AG10803 (cell line): ENCODE results near the gene ZRANB3.

Experiments used
- DNase-seq: peaks from one replicate; pipeline ENCODE4 v3.0.0; 2010; ENCODE audit warnings: low read depth
- H3K4me3 ChIP-seq: 2 replicates; pipeline ENCODE4 v1.5.1; 2011; ENCODE audit warnings: mild to moderate bottlenecking, low read length, control low read depth
- CTCF ChIP-seq: conservative IDR thresholded peaks from 2 replicates; pipeline ENCODE4 v1.5.1; 2011; ENCODE audit warnings: mild to moderate bottlenecking, low read length, control low read depth, inconsistent platforms

Gene ZRANB3

GRCh38 chr2:135335256-135335655 lies 195.8 kb downstream of the ZRANB3 start:
- DNase-seq, result no peak
- H3K4me3 ChIP-seq, result no peak overlapping the region
- TF ChIP-seq CTCF, result no peak

- no peak for TF ChIP-seq CTCF
- no peak overlapping the region for H3K4me3 ChIP-seq
- DNase-seq, result no peak
Measured at GRCh38 chr2:135327146-135327545, 203.9 kb downstream of the ZRANB3 start.

- H3K4me3 ChIP-seq, result no peak overlapping the region
- TF ChIP-seq CTCF, result no peak
- peak; percentile 11 for DNase-seq
Measured at GRCh38 chr2:135320465-135321355, 210.3 kb downstream of the ZRANB3 start.

GRCh38 chr2:135318808-135319207 lies 212.2 kb downstream of the ZRANB3 start:
- no peak for TF ChIP-seq CTCF
- no peak overlapping the region for H3K4me3 ChIP-seq
- no peak for DNase-seq

- no peak overlapping the region for H3K4me3 ChIP-seq
- no peak for TF ChIP-seq CTCF
- DNase-seq, result no peak
Measured at GRCh38 chr2:135317375-135317774, 213.6 kb downstream of the ZRANB3 start.

- H3K4me3 ChIP-seq, result no peak overlapping the region
- DNase-seq, result no peak
- no peak for TF ChIP-seq CTCF
Measured at GRCh38 chr2:135311962-135312361, 219.1 kb downstream of the ZRANB3 start.

- no peak for DNase-seq
- H3K4me3 ChIP-seq, result no peak overlapping the region
- TF ChIP-seq CTCF, result no peak
Measured at GRCh38 chr2:135311268-135311667, 219.8 kb downstream of the ZRANB3 start.
